ENCODE data around the gene PLA2G6. TPM values are rescaled to one million over a fixed set of nuclear protein-coding genes. Genes with fewer than 3 reads are reported as not detected.

The PLA2G6 gene
- total and polyA plus RNA-seq, 8 donors: 6.0 to 68.3 (median 25.8) TPM

- Histone ChIP-seq H3K27ac (peak overlapping the region in 2 of 5 donors; percentile 28 to 58), H3K9me3 (no peaks in the 10 kb centered on the region), H3K4me1 (peaks cover 0 to 13% (median 6%) of the 10 kb centered on the region in 4 donors), H3K27me3 (no peaks in the 10 kb centered on the region), H3K4me3 (no peak overlapping the region), H3K36me3 (peaks cover 43 to 90% (median 89%) of the 10 kb centered on the region in 4 donors)
- intact Hi-C loops (cut with DNase I; ENCODE audit: low total_unique reads): no loop called here
- TF ChIP-seq POLR2A (IDR thresholded peaks at IDR 0.05) (no peak), POLR2AphosphoS5 (IDR thresholded peaks at IDR 0.05) (no peak), CTCF (IDR thresholded peaks at IDR 0.05) (no peak), EP300 (IDR thresholded peaks at IDR 0.05) (no peak)
- no peak for DNase-seq
- 72 to 79% (median 79%) methylated on average over 6 of the region's 6 CpGs for WGBS, 5 donors
Observed at GRCh38 chr22:38062791-38063190, 118.8 kb downstream of the PLA2G6 start.

Small RNA genes within 50 kb of the gene (small RNA-seq; reads per million reads assigned to genes)
- gene RN7SL704P: 0 reads per million in 4 donors

Other genes starting within 250 kb of the PLA2G6 start
- not detected for gene C22orf23, start 228.2 kb downstream of the PLA2G6 start, total RNA-seq
- 1 to 10 TPM in 1 of 3 donors, under 1 TPM in 2; 0.18 to 1.2 (median 0.31) TPM for gene C22orf23, start 228.2 kb downstream of the PLA2G6 start, polyA plus RNA-seq
- 100 to 1,000 TPM in 2 of 5 donors, 10 to 100 TPM in 3; 41.5 to 145 (median 74.5) TPM for gene POLR2F, start 228.1 kb downstream of the PLA2G6 start, total RNA-seq
- gene POLR2F, start 228.1 kb downstream of the PLA2G6 start, polyA plus RNA-seq: 100 to 1,000 TPM; 139 to 149 (median 146) TPM
- gene SOX10, start 197.3 kb downstream of the PLA2G6 start, total RNA-seq: 1 to 10 TPM in 3 of 5 donors, not detected in 2; 2.9 to 4.9 (median 4.4) TPM
- gene SOX10, start 197.3 kb downstream of the PLA2G6 start, polyA plus RNA-seq: 1 to 10 TPM; 1.7 to 3.2 (median 2.6) TPM
- gene PICK1, start 124.4 kb downstream of the PLA2G6 start, total RNA-seq: 10 to 100 TPM; 24.5 to 44.3 (median 28.8) TPM
- 10 to 100 TPM; 20.7 to 27.2 (median 21.7) TPM for gene PICK1, start 124.4 kb downstream of the PLA2G6 start, polyA plus RNA-seq
- not detected for gene SLC16A8, start 97.6 kb downstream of the PLA2G6 start, total RNA-seq
- under 1 TPM in 1 of 3 donors, not detected in 2; 0.48 TPM for gene SLC16A8, start 97.6 kb downstream of the PLA2G6 start, polyA plus RNA-seq
- gene BAIAP2L2, start 71.1 kb downstream of the PLA2G6 start, total RNA-seq: 100 to 1,000 TPM in 1 of 5 donors, 10 to 100 TPM in 2, 1 to 10 TPM in 2; 1.3 to 397 (median 12.2) TPM
- 1 to 10 TPM; 1.2 to 6.8 (median 4.0) TPM for gene BAIAP2L2, start 71.1 kb downstream of the PLA2G6 start, polyA plus RNA-seq
- 100 to 1,000 TPM in 2 of 5 donors, 10 to 100 TPM in 1, 1 to 10 TPM in 1, under 1 TPM in 1; 0.58 to 130 (median 58.9) TPM for gene MAFF, start 20.2 kb upstream of the PLA2G6 start, total RNA-seq
- 10 to 100 TPM; 16.0 to 65.7 (median 35.7) TPM for gene MAFF, start 20.2 kb upstream of the PLA2G6 start, polyA plus RNA-seq
- gene TMEM184B, start 91.2 kb upstream of the PLA2G6 start, total RNA-seq: 100 to 1,000 TPM in 1 of 5 donors, 10 to 100 TPM in 4; 27.0 to 110 (median 75.9) TPM
- 10 to 100 TPM in 2 of 3 donors, 1 to 10 TPM in 1; 10.0 to 13.8 (median 10.8) TPM for gene TMEM184B, start 91.2 kb upstream of the PLA2G6 start, polyA plus RNA-seq
- gene CSNK1E, start 135.6 kb upstream of the PLA2G6 start, total RNA-seq: 100 to 1,000 TPM in 2 of 5 donors, 10 to 100 TPM in 3; 19.4 to 135 (median 93.9) TPM
- gene CSNK1E, start 135.6 kb upstream of the PLA2G6 start, polyA plus RNA-seq: 10 to 100 TPM; 47.5 to 69.3 (median 66.9) TPM

All from stomach (tissue), 9 donors.